Uterus (tissue), 2 donors: Measurements from ENCODE around the gene PHLDA2.

Experiments
- CTCF ChIP-seq, 4 experiments: fragments of 200-600 bp in 2 of 4; fragments of 450-650 bp in 2 of 4; sonication (generic) in 2 of 4; IDR thresholded peaks; one replicate each; pipeline ENCODE4 v1.5.1; 2016 to 2019; ENCODE audit warnings: antibody characterized with exemption in 4 of 4, mild to moderate bottlenecking in 2 of 4, moderate library complexity in 1 of 4
- POLR2A ChIP-seq, 2 donors: fragments of 450-650 bp; IDR thresholded peaks; one replicate each; pipeline ENCODE4 v1.6.1; 2016; ENCODE audit warnings: antibody characterized with exemption in 2 of 2, mild to moderate bottlenecking in 1 of 2, moderate library complexity in 1 of 2

- TF ChIP-seq CTCF (IDR thresholded peaks at IDR 0.05) = no peak
- TF ChIP-seq POLR2A (IDR thresholded peaks at IDR 0.05) = no peak
Measured at GRCh38 chr11:2945031-2945756, 16.0 kb upstream of the PHLDA2 start.
